SU-DHL-6 (cell line): ENCODE results near the gene PPARG.

Experiments used
- EZH2phosphoT487 ChIP-seq: fragments of 200-600 bp; sonication (generic), shearing (Covaris generic); conservative IDR thresholded peaks from 2 replicates; pipeline ENCODE4 v1.6.1; 2018; ENCODE audit warnings: mild to moderate bottlenecking, antibody characterized with exemption, low read length, moderate library complexity, mixed read lengths
- TF ChIP-seq, protein P1 (sequence below): fragments of 200-600 bp; sonication (generic); IDR thresholded peaks from one replicate; pipeline ENCODE4 v1.5.1; 2017; ENCODE audit warnings: antibody characterized with exemption, mild to moderate bottlenecking, low read length, moderate library complexity; ENCODE audit not compliant: insufficient read depth, poor library complexity, severe bottlenecking

DNA sequence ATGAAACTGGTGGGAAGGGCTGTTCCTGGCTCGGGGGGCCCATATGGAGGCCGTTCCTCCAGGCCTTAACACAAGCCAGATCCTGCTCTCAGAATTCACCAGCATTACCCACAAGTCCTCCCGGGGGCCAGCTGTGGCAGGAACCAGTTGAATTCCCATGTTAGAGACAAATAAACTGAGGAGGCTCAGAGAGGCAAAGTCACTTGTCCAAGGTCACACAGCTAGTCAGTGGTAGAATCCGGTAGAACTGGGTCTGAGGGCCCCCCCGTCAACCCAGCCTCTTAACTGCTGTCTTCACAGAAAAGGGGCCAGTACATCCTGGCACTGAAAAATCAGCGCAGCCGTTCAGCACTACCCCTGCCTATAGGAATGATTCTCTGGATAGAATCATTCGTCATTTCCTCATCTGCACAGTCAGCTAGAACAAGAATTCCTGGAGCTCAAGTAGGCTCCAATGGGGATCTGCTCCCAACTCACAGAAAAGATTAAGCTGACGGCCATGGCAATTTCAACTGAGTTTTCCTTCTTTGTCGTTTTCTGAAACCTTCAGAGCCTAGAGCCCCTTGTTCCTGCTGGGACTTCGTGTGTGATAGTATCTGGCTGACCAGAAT, 183.2 kb downstream of the PPARG start:
- TF ChIP-seq, protein P1, sequence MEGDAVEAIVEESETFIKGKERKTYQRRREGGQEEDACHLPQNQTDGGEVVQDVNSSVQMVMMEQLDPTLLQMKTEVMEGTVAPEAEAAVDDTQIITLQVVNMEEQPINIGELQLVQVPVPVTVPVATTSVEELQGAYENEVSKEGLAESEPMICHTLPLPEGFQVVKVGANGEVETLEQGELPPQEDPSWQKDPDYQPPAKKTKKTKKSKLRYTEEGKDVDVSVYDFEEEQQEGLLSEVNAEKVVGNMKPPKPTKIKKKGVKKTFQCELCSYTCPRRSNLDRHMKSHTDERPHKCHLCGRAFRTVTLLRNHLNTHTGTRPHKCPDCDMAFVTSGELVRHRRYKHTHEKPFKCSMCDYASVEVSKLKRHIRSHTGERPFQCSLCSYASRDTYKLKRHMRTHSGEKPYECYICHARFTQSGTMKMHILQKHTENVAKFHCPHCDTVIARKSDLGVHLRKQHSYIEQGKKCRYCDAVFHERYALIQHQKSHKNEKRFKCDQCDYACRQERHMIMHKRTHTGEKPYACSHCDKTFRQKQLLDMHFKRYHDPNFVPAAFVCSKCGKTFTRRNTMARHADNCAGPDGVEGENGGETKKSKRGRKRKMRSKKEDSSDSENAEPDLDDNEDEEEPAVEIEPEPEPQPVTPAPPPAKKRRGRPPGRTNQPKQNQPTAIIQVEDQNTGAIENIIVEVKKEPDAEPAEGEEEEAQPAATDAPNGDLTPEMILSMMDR, result no peak
- TF ChIP-seq EZH2phosphoT487, result no peak
